Astrocyte (in vitro differentiated cells and primary cell): Measurements from ENCODE around the gene DCST2.

Source experiments
- CTCF ChIP-seq: IDR thresholded peaks from 2 replicates; pipeline ENCODE4 v1.5.1; 2011; ENCODE audit warnings: low read depth, mild to moderate bottlenecking, inconsistent platforms, low read length, moderate library complexity; ENCODE audit not compliant: insufficient read depth
- EZH2 ChIP-seq: IDR thresholded peaks from 2 replicates; pipeline ENCODE4 v1.6.1; 2012; ENCODE audit warnings: mild to moderate bottlenecking, low read length, inconsistent platforms; ENCODE audit not compliant: insufficient read depth

- TF ChIP-seq CTCF (no peak), EZH2 (no peak)
These were observed 15.1 kb upstream of the DCST2 start for GRCh38 chr1:155048449-155049334.
